GM12872 (cell line): ENCODE data around the gene EXOC3L1.
A peak's percentile ranks its signal among the peaks of the same experiment; 100 is the strongest.

ENCODE experiments used
- CTCF ChIP-seq: IDR thresholded peaks from 3 replicates; pipeline ENCODE4 v1.5.1; 2011; ENCODE audit warnings: low read depth, mild to moderate bottlenecking, low read length, moderate library complexity; ENCODE audit not compliant: insufficient read depth

Gene EXOC3L1

DNA sequence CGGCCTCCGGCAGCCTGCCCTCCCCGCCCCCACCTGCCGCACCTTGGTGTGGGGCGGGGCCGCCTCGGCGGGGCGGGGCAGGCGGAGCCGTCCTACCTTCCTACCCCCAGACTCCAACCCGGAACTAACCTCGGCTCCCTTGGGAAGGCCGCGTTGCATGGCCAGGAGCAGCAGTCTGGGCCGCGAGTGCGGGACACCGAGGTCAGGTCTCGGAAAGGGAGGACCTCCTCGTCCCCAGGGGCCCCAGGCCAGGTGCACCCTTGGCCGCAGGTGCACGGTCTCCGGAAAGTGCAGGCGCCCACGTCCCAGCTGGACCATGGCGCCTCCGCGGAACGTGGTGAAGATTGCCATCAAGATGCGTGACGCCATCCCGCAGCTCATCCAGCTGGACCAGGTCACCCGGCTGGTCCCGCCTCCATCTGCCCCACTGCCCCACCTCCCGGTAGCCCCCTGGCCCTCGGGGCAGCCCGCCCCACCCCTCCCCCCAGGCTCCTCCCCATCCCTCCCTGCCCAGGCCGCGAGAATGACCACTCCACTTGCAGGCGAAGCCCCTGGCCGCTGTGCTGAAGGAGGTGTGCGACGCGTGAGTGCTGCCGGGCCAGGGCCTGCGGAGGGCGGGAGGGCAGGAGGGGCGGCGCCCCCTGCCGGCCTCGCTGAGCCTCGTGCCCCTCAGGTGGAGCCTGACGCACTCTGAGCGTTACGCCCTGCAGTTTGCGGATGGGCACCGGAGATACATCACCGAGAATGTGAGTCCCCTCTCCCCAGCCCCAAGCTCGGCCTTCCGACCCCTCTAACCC is 9.3 kb upstream of the EXOC3L1 start, which contains the start of gene ELMO3:
ELMO3 (plus strand) TSS at position 121 of the 797 bp plus-strand sequence; CDS start at position 317, 196 bp downstream.
- no peak for TF ChIP-seq CTCF

GRCh38 chr16:67198238-67198734 is 8.3 kb upstream of the EXOC3L1 start:
- TF ChIP-seq CTCF = peak; percentile 75

DNA sequence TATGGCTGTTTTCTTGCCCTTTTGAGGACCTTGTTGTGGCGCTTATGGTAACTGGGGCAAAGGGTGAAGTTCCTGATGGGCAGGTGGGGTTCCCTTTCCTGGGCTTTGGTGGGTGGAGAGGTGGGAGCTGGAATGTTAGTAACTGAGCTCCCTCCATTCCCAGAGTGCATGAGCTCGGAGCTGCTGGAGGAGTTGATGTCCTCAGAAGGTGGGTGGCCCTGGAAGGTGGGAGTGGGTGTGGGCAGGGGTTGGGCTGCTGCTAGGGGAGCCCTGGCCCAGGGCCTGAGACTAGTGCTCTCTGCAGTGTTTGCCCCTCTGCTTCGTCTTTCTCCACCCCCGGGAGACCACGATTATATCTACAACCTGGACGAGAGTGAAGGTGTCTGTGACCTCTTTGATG is 7.8 kb upstream of the EXOC3L1 start:
- no peak for TF ChIP-seq CTCF

DNA sequence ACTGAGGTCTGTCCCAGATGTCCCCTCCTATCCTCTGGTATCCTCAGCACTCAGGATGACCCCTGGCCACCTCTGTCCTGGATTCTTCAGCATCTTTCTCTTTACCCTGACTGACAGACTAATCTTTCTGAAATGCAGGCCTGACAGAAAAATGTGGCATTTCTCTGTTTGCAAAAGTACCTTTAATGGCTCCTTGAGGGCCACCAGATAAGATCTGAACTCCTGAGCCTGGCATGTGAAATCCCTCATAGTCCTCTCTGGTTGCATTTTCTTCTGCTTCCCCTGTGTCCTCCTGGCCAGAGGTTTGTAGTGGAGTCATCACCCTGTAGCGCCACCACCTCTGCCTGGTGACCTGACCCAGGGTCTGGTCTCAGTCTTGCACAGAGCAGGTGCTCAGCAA is 6.9 kb upstream of the EXOC3L1 start:
- no peak for TF ChIP-seq CTCF

DNA sequence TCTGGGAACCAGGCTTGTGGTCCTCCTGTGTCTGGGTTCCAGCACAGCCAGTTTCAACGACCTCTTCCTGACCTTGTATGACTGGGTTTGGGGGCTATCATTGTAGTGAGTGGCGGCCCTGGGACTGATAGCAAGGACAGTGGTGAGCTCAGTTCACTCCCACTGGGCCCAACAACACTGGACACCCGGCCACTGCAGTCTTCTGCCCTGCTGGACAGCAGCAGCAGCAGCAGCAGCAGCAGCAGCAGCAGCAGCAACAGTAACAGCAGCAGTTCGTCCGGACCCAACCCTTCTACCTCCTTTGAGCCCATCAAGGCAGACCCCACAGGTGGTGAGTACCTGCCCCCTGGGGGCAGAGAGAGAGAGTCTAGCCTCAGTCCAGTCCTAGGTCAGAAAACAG is 5.7 kb upstream of the EXOC3L1 start:
- no peak for TF ChIP-seq CTCF

DNA sequence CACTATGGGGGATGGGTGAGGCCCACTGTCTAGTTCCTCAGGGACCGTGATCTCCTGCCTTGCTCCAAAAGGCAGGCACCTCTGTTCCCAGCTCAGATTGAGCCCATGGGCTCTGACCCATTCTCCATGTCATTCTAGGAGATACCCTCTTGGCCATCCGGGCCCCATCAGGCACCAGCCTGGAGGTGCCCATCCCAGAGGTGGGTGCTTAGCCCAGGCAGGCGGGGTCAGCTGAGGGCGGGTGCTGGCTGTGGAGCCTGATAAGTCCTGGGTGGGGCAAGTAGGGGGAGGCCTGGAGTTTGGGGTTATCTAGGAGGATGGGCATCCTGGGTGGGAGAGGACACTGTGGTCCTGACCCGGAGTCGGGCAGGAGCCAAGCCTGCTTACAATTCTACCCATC is 4.3 kb upstream of the EXOC3L1 start:
- no peak for TF ChIP-seq CTCF

DNA sequence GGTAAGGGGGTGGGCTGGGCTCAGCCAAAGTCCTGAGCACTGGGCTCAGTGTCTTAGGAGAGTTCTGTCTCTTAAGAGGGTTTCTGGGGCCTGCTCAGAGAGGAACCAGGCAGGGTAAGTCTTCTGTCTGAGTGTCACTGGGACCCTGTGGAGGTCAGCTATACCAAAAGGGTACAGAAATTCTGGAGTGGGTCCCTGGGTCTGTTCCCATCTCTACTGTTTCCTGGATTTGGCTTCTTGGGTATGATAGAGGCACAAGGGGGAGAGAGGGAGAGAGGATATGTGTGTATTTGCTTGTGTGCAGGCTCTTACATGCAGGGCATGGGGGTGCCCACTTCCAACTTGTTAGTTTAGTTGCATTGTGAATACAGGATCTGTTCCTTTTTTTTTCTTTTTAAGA is 3.6 kb upstream of the EXOC3L1 start:
- TF ChIP-seq CTCF = no peak
